Measurements from ENCODE around the gene TENM4.

GRCh38 chr11:79082907-79083306 lies 357.9 kb downstream of the TENM4 start:
- TF ChIP-seq POLR2A (IDR thresholded peaks at IDR 0.05; ENCODE audit: control extremely low read depth in 1 of 2, low read depth in 2 of 2, low read length in 2 of 2), result no peak
- no peak for TF ChIP-seq CTCF (IDR thresholded peaks at IDR 0.05; ENCODE audit: control extremely low read depth in 1 of 3, insufficient read depth in 1 of 3, low read depth in 1 of 3, low read length in 3 of 3)
- TF ChIP-seq CBX8 (IDR thresholded peaks at IDR 0.05; ENCODE audit: borderline replicate concordance, low read depth, low read length), result no peak
